Measurements from ENCODE around the gene POLR2E. TPM values are rescaled to one million over a fixed set of nuclear protein-coding genes. Genes with fewer than 3 reads are reported as not detected.

Gene POLR2E
- total and polyA plus RNA-seq, 8 donors, result 24.5 to 361 (median 91.0) TPM

DNA sequence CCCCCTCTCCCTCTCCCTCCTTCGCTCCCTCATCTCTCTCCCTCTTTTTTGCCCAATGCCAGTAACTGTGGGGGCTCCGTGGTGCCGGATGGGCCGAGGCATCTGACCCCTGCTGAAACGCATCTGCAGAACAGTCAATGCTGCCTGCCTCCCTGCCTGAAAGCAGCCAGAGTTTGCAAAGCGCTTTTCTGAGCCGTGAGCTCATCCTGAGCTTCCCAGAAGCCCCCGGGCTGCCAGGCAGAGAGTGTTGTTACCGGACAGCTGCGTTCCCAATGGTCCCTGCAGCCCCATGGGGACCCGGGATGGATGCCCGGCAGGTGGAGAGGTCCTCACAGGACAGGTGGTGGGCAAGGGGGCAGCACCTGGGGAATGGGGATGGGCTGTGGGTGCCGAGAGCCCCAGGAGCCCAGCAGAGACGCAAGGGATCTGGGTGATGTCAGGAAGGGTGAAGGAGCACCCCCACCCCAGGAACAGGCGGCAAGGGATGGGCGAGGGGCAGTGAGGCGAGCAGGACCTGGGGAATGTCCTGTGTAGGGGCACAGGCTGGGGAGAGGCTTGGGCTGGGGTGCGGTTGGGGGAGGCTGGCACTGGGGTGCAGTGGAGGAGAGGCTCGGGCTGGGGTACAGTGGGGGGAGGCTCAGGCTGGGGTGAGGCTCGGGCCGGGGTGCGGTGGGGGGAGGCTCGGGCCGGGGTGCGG lies 41.6 kb upstream of the POLR2E start:
- peaks cover 6 to 53% (median 39%) of the 10 kb centered on the region in 4 donors for H3K36me3 ChIP-seq
- no peak overlapping the region for H3K4me3 ChIP-seq
- DNase-seq, result no peak
- H3K27me3 ChIP-seq, result no peaks in the 10 kb centered on the region
- TF ChIP-seq EP300 (IDR thresholded peaks at IDR 0.05), result no peak
- no peak for TF ChIP-seq POLR2A (IDR thresholded peaks at IDR 0.05)
- TF ChIP-seq POLR2AphosphoS5 (IDR thresholded peaks at IDR 0.05), result no peak
- TF ChIP-seq, protein P1, sequence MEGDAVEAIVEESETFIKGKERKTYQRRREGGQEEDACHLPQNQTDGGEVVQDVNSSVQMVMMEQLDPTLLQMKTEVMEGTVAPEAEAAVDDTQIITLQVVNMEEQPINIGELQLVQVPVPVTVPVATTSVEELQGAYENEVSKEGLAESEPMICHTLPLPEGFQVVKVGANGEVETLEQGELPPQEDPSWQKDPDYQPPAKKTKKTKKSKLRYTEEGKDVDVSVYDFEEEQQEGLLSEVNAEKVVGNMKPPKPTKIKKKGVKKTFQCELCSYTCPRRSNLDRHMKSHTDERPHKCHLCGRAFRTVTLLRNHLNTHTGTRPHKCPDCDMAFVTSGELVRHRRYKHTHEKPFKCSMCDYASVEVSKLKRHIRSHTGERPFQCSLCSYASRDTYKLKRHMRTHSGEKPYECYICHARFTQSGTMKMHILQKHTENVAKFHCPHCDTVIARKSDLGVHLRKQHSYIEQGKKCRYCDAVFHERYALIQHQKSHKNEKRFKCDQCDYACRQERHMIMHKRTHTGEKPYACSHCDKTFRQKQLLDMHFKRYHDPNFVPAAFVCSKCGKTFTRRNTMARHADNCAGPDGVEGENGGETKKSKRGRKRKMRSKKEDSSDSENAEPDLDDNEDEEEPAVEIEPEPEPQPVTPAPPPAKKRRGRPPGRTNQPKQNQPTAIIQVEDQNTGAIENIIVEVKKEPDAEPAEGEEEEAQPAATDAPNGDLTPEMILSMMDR (IDR thresholded peaks at IDR 0.05), result no peak
- 72 to 89% (median 85%) methylated on average over 14 to 24 of the region's 25 CpGs for WGBS, 5 donors
- peaks cover 41 to 50% (median 42%) of the 10 kb centered on the region in 4 donors for H3K4me1 ChIP-seq
- intact Hi-C loops (cut with DNase I; ENCODE audit: low total_unique reads), result no loop called here
- peak overlapping the region in 4 of 5 donors; percentile 58 to 92 (median 79) for H3K27ac ChIP-seq
- H3K9me3 ChIP-seq, result no peaks in the 10 kb centered on the region

GRCh38 chr19:1136201-1136600 lies 41.0 kb upstream of the POLR2E start:
- Histone ChIP-seq H3K4me1 (peaks cover 44 to 50% (median 46%) of the 10 kb centered on the region in 4 donors), H3K27me3 (no peaks in the 10 kb centered on the region), H3K9me3 (no peaks in the 10 kb centered on the region), H3K4me3 (no peak overlapping the region), H3K36me3 (peaks cover 6 to 52% (median 36%) of the 10 kb centered on the region in 4 donors), H3K27ac (peak overlapping the region in 4 of 5 donors; percentile 58 to 92 (median 79))
- DNase-seq, result no peak
- TF ChIP-seq POLR2A (IDR thresholded peaks at IDR 0.05) (no peak), EP300 (IDR thresholded peaks at IDR 0.05) (no peak), POLR2AphosphoS5 (IDR thresholded peaks at IDR 0.05) (no peak)
- TF ChIP-seq, protein P1 (IDR thresholded peaks at IDR 0.05), result no peak
- 48 to 73% (median 60%) methylated on average over 7 to 12 of the region's 12 CpGs for WGBS, 5 donors
- intact Hi-C loops (cut with DNase I; ENCODE audit: low total_unique reads), result no loop called here

- Histone ChIP-seq H3K4me3 (no peak overlapping the region), H3K27ac (peak overlapping the region in 4 of 5 donors; percentile 58 to 92 (median 79)), H3K36me3 (peaks cover 6 to 44% (median 29%) of the 10 kb centered on the region in 4 donors), H3K9me3 (no peaks in the 10 kb centered on the region), H3K4me1 (peaks cover 51 to 58% (median 53%) of the 10 kb centered on the region in 4 donors), H3K27me3 (no peaks in the 10 kb centered on the region)
- DNase-seq, result no peak
- no peak for TF ChIP-seq POLR2AphosphoS5 (IDR thresholded peaks at IDR 0.05)
- TF ChIP-seq, protein P1 (IDR thresholded peaks at IDR 0.05), result no peak
- intact Hi-C loops (cut with DNase I; ENCODE audit: low total_unique reads), result no loop called here
- 85 to 89% (median 86%) methylated on average over 11 to 17 of the region's 17 CpGs for WGBS, 5 donors
These were observed 40.3 kb upstream of the POLR2E start for GRCh38 chr19:1135454-1135853.

GRCh38 chr19:1134431-1134830 lies 39.3 kb upstream of the POLR2E start:
- no peak for DNase-seq
- intact Hi-C loops (cut with DNase I; ENCODE audit: low total_unique reads), result no loop called here
- TF ChIP-seq EP300 (IDR thresholded peaks at IDR 0.05) (no peak), POLR2AphosphoS5 (IDR thresholded peaks at IDR 0.05) (no peak), POLR2A (IDR thresholded peaks at IDR 0.05) (no peak)
- TF ChIP-seq, protein P1 (IDR thresholded peaks at IDR 0.05), result no peak
- H3K27me3 ChIP-seq, result no peaks in the 10 kb centered on the region
- H3K4me3 ChIP-seq, result peak overlapping the region in 1 of 4 donors; percentile 72
- H3K27ac ChIP-seq, result peak overlapping the region in 3 of 5 donors; percentile 90 to 98 (median 92)
- H3K9me3 ChIP-seq, result no peaks in the 10 kb centered on the region
- WGBS, 5 donors, result 86 to 96% (median 94%) methylated on average over 11 of the region's 11 CpGs
- peaks cover 54 to 68% (median 61%) of the 10 kb centered on the region in 4 donors for H3K4me1 ChIP-seq
- peaks cover 6 to 42% (median 21%) of the 10 kb centered on the region in 4 donors for H3K36me3 ChIP-seq
